GM11168 (cell line): ENCODE results near the gene CDPF1.
"Not testable (repeated sequence)": the region's sequence is repeated elsewhere in the genome, so short reads cannot be mapped to it uniquely, and the experiment has no call there.

Source experiments
- in situ Hi-C: fragments of 300-500 bp; cut with MboI; formaldehyde crosslinking; loops from one replicate; pipeline ENCODE4 v1.12.0; 2022; ENCODE audit warnings: low sequenced_read_pairs; ENCODE audit not compliant: unreplicated experiment

The CDPF1 gene

DNA sequence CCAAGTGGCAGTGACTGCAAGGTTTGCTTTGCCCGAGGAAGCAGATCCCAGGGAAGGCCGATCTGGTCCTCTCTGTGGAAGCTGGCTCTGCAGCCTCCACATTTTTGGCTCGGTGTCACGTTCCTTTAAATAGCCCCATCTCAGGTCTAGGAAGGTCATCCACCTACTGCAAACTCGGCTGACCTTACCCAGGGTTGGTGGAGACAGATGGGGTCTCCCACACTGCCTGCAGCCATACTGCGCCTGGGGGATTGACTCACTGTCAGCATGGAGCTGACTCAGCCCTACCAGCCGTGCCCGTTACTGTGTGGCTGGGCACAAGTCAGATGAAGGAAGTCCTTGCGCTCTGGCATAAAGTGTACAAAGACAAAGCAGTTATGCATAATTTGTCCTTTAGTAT is 16.9 kb downstream of the CDPF1 start:
- in situ Hi-C loops, result no loop called here

DNA sequence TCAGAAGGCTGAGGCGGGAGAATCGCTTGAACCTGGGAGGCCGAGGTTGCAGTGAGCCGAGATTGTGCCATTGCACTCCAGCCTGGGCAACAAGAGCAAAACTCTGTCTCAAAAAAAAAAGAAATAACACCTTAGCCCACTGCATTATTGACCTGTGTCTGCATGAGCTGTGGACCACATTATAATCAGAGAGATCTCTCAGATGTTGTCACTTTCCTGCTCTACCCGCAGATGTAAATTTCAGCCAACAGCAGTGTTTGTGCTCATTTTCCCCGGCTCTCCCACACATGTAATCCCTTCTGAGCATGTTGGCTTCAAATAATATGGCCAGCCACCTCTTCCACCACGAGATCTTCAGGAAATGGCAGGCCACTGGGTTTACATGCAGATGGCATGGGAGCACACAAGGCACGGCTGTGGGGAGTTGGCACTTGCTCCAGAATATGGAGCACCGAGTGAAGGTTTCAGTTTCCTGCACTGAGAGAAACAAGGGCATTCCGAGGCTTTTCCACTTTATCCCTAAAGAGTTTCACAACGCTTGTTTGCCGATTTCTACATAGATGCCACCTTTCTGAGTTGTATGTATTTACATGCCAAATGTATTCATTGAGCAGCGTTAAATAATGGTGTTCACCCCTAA is 19.7 kb downstream of the CDPF1 start:
- in situ Hi-C loops, result no loop called here

DNA sequence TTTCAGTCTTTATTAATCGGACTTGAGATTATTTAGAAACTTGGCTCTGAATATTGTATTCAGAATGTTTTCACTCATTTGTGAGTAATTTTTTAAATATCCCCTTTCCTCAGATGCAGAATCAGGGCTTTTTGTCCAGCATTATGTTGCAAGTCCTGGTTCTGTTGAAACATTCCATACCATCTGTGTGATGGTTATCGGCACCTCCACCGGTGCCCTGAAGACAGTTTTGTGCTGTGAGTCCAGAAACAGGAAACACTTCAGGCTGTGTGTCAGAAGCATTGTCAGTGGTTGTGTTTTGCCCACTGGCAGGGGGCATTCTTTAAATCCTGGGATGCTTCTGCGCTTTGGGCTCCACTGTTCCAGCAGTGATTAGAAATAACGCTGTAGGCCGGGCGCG is 20.4 kb downstream of the CDPF1 start:
- in situ Hi-C loops, result no loop called here

- in situ Hi-C loops, result no loop called here
Observed at GRCh38 chr22:46226577-46226976, 23.5 kb downstream of the CDPF1 start.

- in situ Hi-C loops, result no loop called here
Observed at GRCh38 chr22:46225631-46226030, 24.5 kb downstream of the CDPF1 start.

- in situ Hi-C loops, result no loop called here
Observed at GRCh38 chr22:46224898-46225290, 25.2 kb downstream of the CDPF1 start.

- in situ Hi-C loops, result no loop called here
Observed at GRCh38 chr22:46224044-46224897, 25.8 kb downstream of the CDPF1 start.

GRCh38 chr22:46220921-46221320 is 29.2 kb downstream of the CDPF1 start:
- in situ Hi-C loops, result no loop called here

DNA sequence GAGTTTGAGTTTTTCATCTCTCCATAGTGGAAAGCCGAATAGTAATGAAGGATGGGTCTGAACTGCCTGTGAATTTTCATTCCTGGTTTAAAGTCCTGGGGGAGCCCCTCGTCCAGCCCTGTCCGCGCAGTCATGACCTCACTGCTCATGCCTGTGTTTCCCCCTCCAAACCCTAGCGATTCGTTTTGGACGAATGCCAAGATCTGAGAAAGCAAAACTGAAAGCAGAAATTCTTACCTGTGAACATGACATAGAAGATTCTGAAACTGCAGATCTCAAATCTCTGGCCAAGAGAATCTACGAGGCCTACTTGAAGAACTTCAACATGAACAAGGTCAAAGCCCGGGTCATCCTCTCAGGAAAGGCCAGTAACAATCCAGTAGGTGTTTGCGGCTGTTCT is 30.5 kb downstream of the CDPF1 start:
- in situ Hi-C loops, result no loop called here

- in situ Hi-C loops, result no loop called here
Observed at GRCh38 chr22:46214616-46215015, 35.5 kb downstream of the CDPF1 start.

DNA sequence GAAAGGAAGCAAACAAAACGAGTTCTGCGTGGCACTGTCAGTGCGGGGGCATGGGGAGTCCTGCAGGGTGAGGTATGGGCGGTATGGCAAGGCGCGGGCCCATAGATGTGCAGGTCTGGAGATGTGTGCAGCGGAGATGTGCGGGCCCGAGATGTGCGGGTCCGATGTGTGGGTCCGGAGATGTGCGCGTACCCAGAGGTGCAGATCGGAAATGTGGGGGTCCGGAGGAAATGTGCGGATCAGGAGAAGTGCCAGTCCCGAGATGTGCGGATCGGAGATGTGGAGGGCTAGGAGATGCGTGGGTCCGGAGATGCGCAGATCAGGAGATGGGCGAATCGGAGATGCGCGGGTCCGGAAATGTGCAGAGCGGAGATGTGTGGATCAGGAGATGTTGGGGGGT is 35.9 kb downstream of the CDPF1 start:
- in situ Hi-C loops, result no loop called here

- in situ Hi-C loops, result no loop called here
Observed at GRCh38 chr22:46213052-46213451, 37.0 kb downstream of the CDPF1 start.

GRCh38 chr22:46212195-46212594 is 37.9 kb downstream of the CDPF1 start:
- in situ Hi-C loops, result no loop called here

DNA sequence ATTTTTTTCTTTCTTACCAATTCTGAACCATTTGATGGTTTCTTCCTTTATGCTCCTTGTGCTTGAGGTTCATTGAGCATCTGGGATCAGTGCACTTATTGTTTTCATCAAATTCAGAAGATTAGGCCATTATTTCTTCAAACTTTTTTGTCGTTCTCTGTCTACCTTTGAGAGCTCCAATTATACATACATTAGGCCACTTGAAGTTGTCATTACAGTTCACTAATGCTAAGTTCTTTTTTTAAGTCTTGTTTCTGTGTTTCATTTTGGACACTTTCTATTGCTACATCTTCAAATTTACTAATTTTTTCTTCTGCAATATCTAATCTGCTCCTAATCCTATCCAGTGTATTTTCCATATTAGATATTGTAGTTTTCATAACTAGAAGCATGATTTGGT is 40.8 kb downstream of the CDPF1 start:
- in situ Hi-C loops, result no loop called here

- in situ Hi-C loops, result no loop called here
Observed at GRCh38 chr22:46203601-46203980, 46.5 kb downstream of the CDPF1 start.

- in situ Hi-C loops, result no loop called here
Observed at GRCh38 chr22:46202897-46203600, 47.0 kb downstream of the CDPF1 start.

- in situ Hi-C loops, result no loop called here
Observed at GRCh38 chr22:46201059-46201757, 48.9 kb downstream of the CDPF1 start.

GRCh38 chr22:46198806-46199205 is 51.3 kb downstream of the CDPF1 start:
- in situ Hi-C loops, result not testable (repeated sequence)

DNA sequence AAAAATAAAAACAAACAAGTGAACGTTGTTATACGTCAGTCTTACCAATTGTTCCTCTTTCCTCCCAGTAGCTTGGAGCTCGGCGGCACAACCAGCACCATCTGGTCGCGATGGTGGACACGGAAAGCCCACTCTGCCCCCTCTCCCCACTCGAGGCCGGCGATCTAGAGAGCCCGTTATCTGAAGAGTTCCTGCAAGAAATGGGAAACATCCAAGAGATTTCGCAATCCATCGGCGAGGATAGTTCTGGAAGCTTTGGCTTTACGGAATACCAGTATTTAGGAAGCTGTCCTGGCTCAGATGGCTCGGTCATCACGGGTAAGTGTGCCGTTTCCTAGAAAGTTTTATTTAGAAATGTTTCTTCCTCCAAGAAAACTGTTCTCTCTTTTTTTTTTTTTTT is 51.8 kb downstream of the CDPF1 start:
- in situ Hi-C loops, result no loop called here

GRCh38 chr22:46196278-46196677 is 53.8 kb downstream of the CDPF1 start:
- in situ Hi-C loops, result no loop called here
